Measurements from ENCODE around the gene JAM3.

The JAM3 gene

DNA sequence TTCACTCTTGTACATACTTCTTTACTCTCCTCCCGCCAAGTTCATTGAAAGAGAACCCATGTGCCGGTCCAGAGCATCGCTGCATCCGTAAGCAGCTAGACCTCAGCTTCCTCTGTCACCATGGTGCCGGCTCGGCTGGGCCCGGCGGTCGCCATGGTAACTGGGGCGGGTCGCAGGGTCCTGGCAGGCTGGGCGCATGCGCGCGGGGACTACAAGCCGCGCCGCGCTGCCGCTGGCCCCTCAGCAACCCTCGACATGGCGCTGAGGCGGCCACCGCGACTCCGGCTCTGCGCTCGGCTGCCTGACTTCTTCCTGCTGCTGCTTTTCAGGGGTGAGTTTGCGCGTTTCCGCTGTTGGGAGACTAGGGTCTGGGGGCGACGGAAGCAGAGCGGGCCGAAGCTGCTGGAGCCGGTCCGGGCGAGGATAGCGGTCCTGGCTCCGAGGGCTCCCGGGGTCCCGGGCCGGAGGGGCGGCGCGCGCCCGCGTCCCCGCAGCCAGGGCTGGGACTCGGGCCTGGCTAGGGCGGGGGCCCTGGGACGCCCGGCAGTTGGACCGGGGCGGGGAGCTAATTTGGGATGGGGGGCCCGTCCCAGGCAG is at the start of gene JAM3:
Gene JAM3, plus strand, starts transcription at position 244 of the 597 bp plus-strand sequence. Its CDS starts 12 bp downstream, at position 256.
- DNase-seq (ENCODE audit: low read depth in 3 of 3) = peak; percentile 91 to 97 (median 93)

DNA sequence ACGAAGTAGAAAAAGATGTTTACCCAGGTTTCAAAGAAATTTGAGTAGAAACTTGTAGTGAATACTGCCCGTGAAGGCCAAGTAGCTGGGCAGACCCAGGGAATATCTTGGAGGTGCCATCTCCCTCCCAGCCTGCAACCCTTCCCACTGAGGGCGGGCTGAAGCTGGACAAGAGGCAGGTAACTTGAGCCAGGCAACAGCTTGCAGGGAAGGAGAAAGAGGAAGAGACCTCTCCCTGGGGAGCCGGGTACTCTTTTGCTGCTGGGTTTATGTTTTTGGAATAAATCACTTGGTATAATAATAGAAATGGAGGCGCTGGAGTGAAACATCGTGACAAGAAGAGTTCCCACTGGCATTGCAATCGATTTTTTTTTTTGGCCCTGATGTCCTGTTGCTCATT is 49.4 kb upstream of the JAM3 start:
- DNase-seq (ENCODE audit: low read depth in 3 of 3) = no peak

DNA sequence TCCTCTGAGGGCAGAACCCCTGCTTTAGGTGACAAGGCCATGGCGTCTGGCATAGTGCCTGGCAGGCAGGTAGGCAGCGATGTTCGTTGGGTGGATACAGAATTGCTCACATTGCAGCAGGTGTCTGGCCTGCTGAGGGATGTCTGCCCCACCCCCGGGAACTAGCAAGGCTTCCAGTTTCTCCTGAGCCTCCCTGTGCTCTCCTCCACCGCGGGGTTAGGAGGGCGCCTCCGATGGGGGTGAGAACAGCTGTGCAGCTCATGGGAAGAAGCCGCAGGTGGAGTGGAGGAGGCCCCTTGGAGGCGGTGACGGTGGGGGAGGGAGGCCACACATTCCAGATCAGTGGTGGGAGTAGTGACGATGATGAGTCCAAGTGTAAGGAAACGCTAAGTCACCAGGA is 48.3 kb upstream of the JAM3 start:
- DNase-seq (ENCODE audit: low read depth in 3 of 3) = no peak

DNA sequence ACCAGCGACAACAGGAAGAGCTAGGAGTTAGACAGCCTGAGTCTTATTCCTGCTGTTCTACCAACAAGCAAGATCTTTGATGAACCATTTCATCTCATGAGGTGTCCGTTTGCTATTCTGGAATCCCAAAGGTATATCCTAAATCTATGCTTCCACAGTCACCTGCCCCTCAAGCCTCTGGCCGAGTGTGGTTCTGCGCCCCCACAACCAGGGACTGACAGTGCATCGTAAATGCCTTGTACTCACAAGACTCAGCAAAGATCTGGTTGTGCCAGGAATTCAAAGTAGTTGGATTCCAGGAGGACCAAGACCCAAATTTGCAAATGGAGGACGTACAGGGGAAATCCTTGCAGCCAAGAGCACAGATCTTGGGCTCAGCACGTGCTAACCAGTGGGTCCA is 47.5 kb upstream of the JAM3 start:
- DNase-seq (ENCODE audit: low read depth in 3 of 3) = no peak

DNA sequence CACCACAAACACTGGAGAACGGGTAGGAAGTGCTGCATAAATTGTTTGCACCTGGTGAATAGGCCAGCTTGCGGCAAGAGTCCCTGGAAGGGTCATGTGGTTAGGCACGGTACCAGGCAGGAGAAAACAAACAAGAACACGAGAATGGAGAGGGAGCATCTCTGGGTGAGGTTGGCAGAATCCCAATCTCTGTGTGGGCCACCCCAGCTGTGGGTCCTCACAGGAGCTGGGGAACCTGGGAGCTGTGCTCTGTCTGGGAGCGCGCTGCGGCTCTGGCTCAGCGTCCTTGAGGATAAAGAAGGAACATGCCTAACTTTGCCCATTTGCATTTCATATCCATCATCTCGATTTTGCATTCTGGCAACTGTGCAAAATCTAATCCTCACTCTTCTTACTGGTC is 46.1 kb upstream of the JAM3 start:
- DNase-seq (ENCODE audit: low read depth in 3 of 3) = no peak

DNA sequence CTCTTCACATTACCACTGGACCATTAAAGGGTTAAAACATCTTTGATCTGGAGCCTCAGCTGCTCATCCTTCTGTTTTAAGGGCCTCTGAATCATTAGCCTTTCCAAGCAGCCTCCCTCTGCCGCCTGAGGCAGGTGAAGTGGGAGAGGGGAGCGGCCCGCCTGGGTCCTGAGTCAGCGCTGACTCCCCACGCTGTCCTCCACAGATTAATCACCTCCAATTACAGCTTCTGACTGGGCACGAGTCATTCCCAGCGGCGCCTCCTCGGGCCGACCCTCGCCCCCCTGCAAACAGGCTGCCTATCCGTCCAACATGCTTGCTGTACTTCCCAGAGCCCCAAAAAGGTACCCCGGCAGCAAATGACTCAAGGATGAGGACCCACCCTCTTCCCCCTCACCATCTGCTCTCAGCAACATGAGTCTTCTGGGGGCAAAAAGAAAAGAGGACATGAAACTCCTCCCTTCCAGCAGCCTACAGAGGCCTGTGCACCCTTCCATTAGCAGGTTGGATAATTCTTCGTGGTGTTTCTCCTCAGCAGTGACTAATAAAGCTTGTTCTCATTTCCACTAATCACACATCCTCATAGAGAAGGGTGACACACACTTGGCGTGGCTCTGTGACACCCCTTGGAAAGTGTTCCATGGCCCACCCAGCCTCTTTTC is 44.3 kb upstream of the JAM3 start:
- peak in 2 of 3 donors; percentile 36 to 57 for DNase-seq (ENCODE audit: low read depth in 3 of 3)

DNA sequence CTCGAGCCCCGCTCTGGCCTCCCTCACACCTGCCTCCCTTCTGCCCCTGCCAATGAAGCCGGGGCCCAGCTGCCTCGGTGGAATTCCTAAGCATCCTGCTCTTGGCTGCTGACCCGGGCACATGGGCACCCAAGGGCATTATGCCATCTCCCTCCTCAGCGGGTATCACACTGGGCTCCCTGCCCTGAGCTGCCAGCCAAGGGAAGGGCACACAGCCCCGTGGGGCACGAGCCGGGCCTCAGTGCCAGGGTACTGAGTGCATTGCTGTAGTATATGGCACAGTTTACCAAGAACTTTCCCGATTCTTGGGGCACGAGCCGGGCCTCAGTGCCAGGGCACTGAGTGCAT is 43.8 kb upstream of the JAM3 start:
- DNase-seq (ENCODE audit: low read depth in 3 of 3) = no peak

DNA sequence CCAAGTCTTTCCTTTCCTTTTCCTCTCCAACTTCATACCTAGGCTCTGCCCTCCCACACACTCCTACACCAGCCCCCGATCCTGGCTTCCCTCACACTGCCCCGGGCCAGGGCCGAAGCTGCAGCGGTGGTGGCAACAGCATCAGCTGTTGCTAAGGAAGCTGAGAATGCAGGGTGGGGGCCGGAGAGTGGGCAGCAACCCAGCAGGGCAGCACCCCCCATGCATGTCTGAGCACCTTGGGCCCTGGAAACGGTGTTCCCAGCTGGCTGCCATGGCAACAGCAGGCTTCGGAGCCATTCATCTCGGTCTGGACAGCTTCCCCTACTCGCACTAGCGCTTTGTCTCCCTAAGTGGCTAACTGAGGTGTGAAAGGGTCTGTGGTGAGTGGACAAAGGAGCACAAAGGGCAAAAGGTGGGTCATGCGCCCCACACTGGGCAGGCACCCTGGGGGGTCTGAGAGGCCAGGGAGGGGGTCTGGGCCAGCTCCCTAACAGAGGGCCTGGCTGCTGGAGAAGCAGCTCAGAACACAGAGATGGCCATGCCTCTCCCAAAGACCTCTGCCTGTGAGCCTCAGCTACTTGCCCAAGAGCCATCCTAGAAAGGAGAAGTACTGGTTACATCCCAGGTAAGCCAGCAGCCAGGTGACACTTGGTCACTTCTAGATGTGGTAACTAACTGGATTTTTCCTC is 42.1 kb upstream of the JAM3 start:
- DNase-seq (ENCODE audit: low read depth in 3 of 3) = no peak

DNA sequence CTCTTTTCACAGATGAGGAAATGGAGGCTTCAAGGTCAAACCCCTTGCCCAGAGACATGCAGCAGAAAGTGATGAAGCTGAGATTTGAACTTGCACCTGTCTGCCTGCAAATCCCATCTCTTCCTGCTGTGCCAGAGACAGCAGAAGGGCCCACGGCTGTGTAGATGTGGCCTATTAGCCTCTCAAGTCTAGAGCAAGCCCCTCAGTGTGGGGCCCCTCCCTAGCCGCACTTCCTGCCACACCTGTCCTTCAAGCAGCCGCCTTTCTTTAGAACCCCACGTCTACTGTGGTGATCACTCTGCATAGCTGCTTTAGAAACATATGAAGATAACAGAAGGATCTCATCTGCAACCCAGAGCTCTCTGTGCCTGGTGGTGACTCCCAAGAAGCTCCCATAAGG is 41.2 kb upstream of the JAM3 start:
- no peak for DNase-seq (ENCODE audit: low read depth in 3 of 3)

DNA sequence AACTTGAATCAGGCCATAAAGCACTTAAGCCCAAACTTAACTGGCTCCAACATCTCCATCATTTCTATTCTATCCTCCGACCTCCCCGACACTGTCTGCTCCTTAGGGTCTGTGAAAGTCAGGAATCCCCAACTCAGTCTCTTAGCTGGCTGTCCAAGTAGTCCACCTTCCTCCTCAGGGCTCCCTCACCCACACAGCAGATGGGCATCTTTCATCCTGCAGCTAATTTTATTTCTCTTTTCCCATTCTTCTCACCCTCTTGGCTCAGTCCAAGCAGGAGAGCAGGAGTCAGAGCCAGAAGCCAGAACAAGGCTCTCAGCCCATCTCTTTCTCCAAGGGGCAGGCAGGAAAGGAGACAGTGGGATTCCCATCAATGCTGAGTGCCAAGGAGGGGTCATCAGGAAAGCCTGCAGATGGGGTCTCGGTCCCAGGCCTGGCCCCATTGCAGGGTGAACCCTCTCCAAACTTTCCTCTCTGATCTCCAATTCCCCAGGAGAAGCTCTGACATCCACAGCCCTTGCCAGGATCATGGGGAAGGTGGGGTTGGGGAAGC is 40.4 kb upstream of the JAM3 start:
- no peak for DNase-seq (ENCODE audit: low read depth in 3 of 3)

DNA sequence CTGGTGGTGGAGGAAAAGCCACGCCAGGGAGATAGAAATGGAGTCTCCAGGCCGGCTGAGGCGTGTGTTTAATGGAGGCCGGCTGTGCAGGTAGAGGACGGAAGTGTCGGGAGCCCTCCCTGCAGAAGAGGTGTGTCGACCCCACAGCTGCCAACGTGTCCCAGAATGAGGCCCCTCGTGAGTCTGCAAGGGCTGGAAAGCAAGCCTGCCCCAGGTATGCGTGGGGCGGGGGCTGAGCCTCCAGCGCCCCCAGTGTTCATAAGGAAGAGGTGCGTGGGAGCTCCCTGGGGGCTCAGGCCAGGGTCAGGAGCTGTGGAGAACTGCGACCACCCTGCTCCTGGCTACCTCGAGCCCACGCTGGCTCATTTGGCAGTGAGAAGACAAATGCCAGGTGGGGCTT is 38.0 kb upstream of the JAM3 start:
- no peak for DNase-seq (ENCODE audit: low read depth in 3 of 3)

DNA sequence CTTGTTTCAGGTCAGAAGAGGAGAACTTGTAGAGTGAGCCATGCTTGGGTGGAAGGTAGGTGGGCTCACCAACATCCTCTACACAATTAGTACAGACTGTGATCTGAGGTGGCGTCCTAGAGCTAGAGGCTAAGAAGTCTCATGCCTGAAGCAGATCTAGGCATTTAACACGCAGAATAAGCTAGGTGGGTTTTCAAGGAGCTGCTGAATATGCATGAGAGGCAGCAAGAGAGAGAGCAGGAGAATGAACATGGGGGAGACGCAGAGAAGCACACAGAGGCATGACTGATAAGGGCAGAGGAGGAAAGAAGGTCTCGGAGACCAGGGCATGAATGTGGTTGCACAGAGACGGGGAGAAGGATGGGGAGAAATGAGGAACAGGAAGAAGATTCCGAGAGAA is 36.8 kb upstream of the JAM3 start:
- no peak for DNase-seq (ENCODE audit: low read depth in 3 of 3)

DNA sequence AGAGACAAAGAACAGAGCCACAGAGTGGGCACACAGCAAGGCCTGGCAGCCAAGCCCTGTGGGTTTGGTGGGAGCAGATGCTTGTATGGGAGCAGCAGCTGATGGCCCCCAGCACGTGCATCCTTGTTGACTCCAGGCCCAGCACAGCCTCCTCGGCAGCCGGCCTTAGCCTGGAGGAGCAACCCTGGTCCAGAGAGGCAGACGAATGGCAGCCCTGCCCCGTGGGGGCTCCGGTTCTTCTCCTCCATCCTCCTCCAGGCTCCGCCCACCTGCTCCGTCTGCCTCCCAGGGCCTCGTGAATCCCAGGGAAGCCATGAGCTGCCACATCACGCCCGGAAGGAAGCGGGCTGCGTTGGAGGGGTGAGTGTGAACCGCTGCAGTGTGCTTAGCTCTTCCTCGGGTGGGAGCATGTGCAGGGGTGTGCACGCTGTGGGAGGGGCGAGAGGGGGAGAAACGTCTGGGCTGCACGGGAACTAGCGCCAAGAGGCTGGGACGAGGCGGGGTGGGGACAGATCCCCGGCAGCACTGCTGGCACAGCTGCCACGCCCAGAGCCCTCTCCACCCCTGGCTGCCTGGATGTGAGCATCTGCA is 36.3 kb upstream of the JAM3 start:
- DNase-seq (ENCODE audit: low read depth in 3 of 3) = no peak

DNA sequence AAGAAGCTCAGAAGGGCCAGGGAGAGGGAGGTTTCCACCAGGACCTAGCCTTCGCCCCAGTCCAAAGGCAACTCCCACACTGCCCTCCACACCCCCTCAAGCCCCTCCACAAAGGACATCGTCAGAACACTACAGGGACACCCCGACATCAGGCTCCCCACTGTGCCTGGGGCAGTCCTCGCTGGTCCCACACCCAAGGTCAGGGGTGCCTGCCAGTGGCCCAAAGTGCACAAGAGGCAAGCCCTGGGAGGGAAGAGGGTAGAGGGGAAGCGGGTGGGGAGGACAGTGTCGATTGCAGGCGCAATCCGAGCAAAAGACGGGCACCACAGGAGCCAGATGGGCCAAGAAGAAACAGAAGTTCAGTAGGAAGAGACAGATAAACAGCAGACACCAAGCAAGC is 35.6 kb upstream of the JAM3 start:
- no peak for DNase-seq (ENCODE audit: low read depth in 3 of 3)

DNA sequence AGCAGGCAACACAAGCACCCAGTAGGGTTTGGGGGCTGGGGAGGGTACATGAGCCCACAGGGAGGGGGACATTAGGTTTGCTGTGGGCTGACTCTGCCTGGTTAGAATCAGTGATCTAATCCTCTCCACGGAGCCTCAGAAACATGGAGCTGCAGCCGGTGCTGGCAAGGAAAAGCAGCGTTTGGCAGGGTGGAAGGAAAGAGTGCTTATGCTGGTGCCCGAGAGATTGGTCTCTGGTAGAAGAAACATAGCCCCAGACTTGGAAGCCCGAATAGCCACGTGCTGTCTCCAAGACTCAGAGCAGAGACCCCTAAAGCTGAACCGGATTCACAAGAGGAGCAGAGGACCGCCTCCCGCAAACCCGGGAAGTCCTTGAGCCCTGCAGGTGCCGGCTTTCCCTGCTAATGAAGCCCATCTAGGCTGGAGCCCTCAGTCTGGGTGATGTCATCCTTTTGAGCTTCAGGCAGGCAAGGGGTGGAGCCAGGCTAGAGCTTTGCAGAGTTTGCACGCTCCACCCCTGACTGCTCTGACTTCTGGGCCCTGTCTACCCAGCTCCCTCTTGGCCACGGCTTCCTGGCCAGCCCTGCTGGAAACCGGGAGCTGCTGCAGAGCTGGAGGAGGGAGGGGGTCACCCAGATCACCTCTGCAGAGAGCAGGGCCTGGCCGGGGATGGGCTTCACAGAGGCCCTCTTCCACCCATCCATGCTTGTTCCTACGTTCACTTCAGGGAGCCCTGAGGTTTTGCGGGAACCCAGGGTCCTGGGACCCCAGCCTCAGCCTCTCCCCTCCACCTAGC is 35.0 kb upstream of the JAM3 start:
- peak in 1 of 3 donors; percentile 71 for DNase-seq (ENCODE audit: low read depth in 3 of 3)

DNA sequence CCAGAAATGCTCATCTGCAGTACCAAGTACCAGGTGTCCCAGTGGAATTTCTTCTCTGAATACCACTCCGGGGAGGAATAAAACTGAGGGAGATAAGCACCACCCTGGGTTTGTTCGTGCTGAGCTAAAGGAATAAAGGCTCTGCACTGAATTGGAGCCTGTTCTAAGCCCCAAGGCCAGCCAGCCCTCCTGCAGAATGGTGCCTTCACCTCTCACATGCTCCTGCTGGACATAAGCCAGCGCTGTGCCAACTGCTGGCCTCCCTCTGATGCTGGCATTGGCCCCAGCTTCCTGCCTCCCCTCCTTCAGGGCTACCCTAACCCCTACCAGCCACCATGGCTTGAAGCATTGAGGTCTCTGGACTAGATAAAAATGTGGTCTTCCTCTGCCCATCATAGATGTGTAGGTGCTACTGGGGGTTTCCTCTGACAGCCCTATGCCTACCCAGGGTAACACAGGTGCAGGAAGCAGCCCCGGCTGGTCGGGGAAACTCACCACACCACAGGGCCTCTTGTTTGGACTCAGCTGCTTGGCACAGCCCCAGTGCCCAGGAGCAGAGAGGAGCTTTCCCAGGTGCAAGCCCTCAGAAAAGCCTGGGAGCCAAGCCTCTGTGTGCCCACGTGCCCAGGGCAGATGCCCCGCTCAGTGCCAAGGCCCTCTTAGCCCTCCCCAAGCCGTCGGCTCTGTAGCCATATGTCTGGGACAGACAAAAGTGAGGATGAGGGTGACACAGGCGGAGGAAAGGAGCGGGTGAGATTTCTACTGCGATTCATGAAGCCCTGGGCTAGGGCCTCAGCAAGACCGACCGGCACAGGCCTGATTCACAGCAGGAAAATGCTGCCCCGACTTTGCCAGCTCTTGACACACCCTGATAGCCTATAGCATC is 34.1 kb upstream of the JAM3 start:
- DNase-seq (ENCODE audit: low read depth in 3 of 3) = no peak

DNA sequence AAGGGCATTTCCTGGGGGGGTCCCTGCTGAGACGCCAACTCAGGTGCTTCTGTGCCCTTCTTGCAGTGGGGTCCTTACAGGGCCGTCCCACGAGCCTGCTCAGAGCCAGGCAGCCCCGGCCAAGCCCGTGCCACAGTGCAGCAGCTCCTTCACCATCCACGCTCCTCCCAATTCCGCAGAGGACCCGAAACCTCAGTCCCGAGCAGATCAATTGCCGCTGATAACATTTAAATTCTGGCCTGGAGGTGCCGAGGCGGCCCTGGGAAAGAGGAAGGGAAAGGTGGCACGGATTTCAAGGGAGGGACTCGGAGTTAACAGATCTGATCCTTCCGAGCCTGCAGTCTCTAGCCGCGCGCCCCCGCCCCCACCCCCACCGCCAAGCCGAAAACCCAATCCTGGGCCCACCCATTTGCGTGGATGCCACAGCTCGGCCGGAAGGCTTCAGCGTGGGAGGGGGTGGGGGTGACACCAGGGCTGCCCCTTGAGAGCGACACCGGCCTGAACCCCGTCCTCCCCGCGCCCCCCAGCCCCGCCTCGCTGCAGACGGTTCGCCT is 32.3 kb upstream of the JAM3 start:
- DNase-seq (ENCODE audit: low read depth in 3 of 3) = no peak

DNA sequence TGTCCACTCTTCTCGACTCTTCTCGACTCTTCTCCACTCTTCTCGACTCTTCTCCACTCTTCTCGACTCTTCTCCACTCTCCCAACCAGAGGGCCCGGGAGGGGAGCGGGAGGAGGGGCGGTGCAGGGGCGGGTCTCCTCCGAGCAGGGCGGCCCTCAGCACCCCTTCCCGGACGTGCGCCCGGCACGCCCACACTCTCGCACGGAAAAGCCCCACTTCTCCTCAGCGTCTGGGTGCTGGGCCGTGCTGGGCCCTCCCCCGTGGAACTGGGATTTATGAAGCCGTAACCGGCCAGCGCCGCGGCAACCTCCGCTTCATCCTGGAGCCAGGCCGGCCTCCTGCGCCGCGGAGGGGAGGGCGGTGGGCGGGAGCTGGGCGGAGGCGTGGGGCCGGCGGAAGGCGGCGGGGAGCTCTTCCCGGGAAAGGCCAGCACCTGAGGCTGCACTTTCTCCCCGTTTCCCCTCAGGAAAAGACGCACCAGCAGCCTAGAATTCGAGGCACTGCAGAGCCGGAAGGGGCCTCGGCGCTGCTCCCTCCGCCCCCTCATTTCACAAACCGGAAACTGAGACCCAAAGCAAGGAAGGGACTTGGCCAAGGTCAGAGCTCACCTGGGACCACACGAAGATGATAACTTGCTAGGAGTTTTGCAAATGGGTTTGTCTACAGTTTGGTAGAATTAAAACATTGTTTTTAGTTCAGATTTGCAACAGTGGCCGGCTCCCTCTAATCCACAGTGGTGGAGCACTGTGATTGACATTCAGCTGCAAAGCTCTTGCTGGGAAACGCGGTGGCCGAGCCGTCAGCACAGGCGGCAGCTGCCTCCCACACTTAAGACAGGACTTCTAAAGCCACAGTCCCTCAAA is 31.6 kb upstream of the JAM3 start:
- DNase-seq (ENCODE audit: low read depth in 3 of 3) = peak in 1 of 3 donors; percentile 53

DNA sequence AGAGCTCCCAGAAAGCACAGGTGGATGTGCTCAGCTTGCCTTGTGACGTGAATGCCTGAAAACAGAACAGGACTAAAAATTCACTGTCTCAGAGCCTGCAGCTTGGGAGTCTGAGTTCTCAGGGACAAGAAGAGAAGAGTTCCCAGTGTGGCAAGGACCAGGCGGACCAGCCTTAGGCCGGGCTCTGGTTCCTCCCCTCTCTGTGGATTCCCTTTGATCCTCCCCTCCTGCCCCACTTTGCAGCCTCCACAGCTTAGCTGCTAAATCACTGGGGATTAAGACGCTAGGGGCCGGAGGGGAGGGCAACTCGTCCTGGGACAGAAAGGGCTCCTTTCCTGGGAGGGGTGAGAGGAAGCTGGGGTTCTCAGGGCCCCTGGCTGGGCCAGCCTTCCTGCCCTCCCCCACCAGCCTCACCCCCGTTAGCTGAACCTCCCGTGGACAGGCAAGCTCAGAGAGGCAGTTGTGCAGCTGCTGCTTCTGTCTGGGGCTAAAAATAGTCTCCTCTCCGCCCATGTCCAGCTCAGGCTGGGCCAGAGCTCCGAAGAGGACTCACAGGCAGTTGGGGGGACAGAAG is 29.9 kb upstream of the JAM3 start:
- no peak for DNase-seq (ENCODE audit: low read depth in 3 of 3)
